GM18867 (cell line): ENCODE data around the gene TMEM120A.
"Not testable (repeated sequence)": the region's sequence is repeated elsewhere in the genome, so short reads cannot be mapped to it uniquely, and the experiment has no call there.

Source experiments
- ATAC-seq: cut with Tn5 transposase; IDR thresholded peaks from one replicate; pipeline ENCODE4 v1.9.1; 2021; ENCODE audit warnings: mild to moderate bottlenecking, moderate library complexity; ENCODE audit not compliant: unreplicated experiment

The TMEM120A gene

GRCh38 chr7:75994388-75995051, at the start of gene TMEM120A:
TMEM120A (minus strand) TSS chr7:75994595; CDS start chr7:75994570, 25 bp downstream.
- peak; percentile 93 for ATAC-seq

GRCh38 chr7:76040126-76040525, 45.7 kb upstream of the TMEM120A start:
- ATAC-seq = no peak

- no peak for ATAC-seq
These were observed 42.9 kb upstream of the TMEM120A start for GRCh38 chr7:76037310-76037709.

GRCh38 chr7:76031964-76032363, 37.6 kb upstream of the TMEM120A start:
- ATAC-seq = no peak

- not testable (repeated sequence) for ATAC-seq
These were observed 35.3 kb upstream of the TMEM120A start for GRCh38 chr7:76029682-76030081.

GRCh38 chr7:76023002-76023401, 28.6 kb upstream of the TMEM120A start:
- no peak for ATAC-seq

GRCh38 chr7:76022026-76022780, 27.8 kb upstream of the TMEM120A start:
- ATAC-seq = no peak

GRCh38 chr7:76020031-76020714, 25.8 kb upstream of the TMEM120A start:
- no peak for ATAC-seq

GRCh38 chr7:76018520-76018919, 24.1 kb upstream of the TMEM120A start:
- not testable (repeated sequence) for ATAC-seq

- ATAC-seq = no peak
These were observed 22.0 kb upstream of the TMEM120A start for GRCh38 chr7:76016191-76016947.

- no peak for ATAC-seq
These were observed 17.1 kb upstream of the TMEM120A start for GRCh38 chr7:76011442-76011861.

GRCh38 chr7:76009672-76010600, 15.5 kb upstream of the TMEM120A start:
- ATAC-seq = no peak

GRCh38 chr7:76008156-76008687, 13.8 kb upstream of the TMEM120A start:
- ATAC-seq = no peak

GRCh38 chr7:76005004-76005403, 10.6 kb upstream of the TMEM120A start:
- not testable (repeated sequence) for ATAC-seq

- ATAC-seq = no peak
These were observed 9.0 kb upstream of the TMEM120A start for GRCh38 chr7:76003351-76003750.

- ATAC-seq = no peak
These were observed 8.4 kb upstream of the TMEM120A start for GRCh38 chr7:76002822-76003221.

GRCh38 chr7:76002139-76002538, 7.7 kb upstream of the TMEM120A start:
- no peak for ATAC-seq

- no peak for ATAC-seq
These were observed 6.2 kb upstream of the TMEM120A start for GRCh38 chr7:76000566-76000965.

GRCh38 chr7:75998038-75998437, 3.6 kb upstream of the TMEM120A start:
- ATAC-seq = no peak

- no peak for ATAC-seq
These were observed 2.1 kb upstream of the TMEM120A start for GRCh38 chr7:75996476-75996875.
